A549 (cell line): ENCODE data around the gene LGALS7B. TPM values are rescaled to one million over a fixed set of nuclear protein-coding genes. Genes with fewer than 3 reads are reported as not detected.
A peak's percentile ranks its signal among the peaks of the same experiment; 100 is the strongest.
"Not testable (repeated sequence)": the region's sequence is repeated elsewhere in the genome, so short reads cannot be mapped to it uniquely, and the experiment has no call there.

ENCODE experiments used
- ATAC-seq, 2 experiments: fragments of 200-7000 bp in 1 of 2; fragments of >200 bp in 1 of 2; cut with Nextera tagmentation in 1 of 2; cut with Tn5 transposase in 1 of 2; 3 replicates each; pipeline versions ENCODE4 v1.8.0 to v1.9.1; 2018 to 2020; ENCODE audit warnings: mild to moderate bottlenecking in 1 of 2, moderate library complexity in 1 of 2
- CTCF ChIA-PET: fragments of 300-600 bp; sonication (Branson Sonifier 250); formaldehyde crosslinking; extraction: SDS; loops from one replicate; lab custom pipeline; 2021; ENCODE audit warnings: antibody characterized with exemption, inconsistent platforms; lab: Yijun Ruan, JAX
- POLR2A ChIA-PET: fragments of 350-600 bp; formaldehyde crosslinking; extraction: SDS; loops from one replicate; lab custom pipeline; 2021; ENCODE audit warnings: antibody characterized with exemption, inconsistent platforms; lab: Yijun Ruan, JAX
- DNase-seq, 2 experiments: peaks; one replicate each; pipeline versions ENCODE4 v3.0.0 to v3.0.0-alpha.2; 2011 to 2016; ENCODE audit warnings: low read depth in 1 of 2, low spot score in 1 of 2
- FAIRE-seq: peaks from 2 replicates; lab custom pipeline; 2011; peaks lifted over from hg19 to GRCh38; lab: Jason Lieb, UNC
- H3K27ac ChIP-seq, 2 experiments: fragments of >200 bp; sonication (Bioruptor Twin); formaldehyde crosslinking; 3 replicates each; pipeline ENCODE4 v1.5.1; 2016 to 2017
- H3K4me1 ChIP-seq: fragments of >200 bp; sonication (Bioruptor Twin); formaldehyde crosslinking; 3 replicates; pipeline ENCODE4 v1.6.1; 2016
- H3K4me2 ChIP-seq: fragments of >200 bp; sonication (Bioruptor Twin); formaldehyde crosslinking; 3 replicates; pipeline ENCODE4 v1.6.1; 2016
- H3K4me3 ChIP-seq: fragments of >200 bp; sonication (Bioruptor Twin); formaldehyde crosslinking; 3 replicates; pipeline ENCODE4 v1.5.1; 2016
- H3K9me3 ChIP-seq: fragments of >200 bp; sonication (Bioruptor Twin); formaldehyde crosslinking; 3 replicates; pipeline ENCODE4 v1.6.1; 2016
- BCL3 ChIP-seq: fragments of >200 bp; sonication (Bioruptor Twin); formaldehyde crosslinking; IDR thresholded peaks from 3 replicates; pipeline ENCODE4 v1.6.1; 2016
- BHLHE40 ChIP-seq: IDR thresholded peaks from 2 replicates; pipeline ENCODE4 v1.6.1; 2012; ENCODE audit warnings: low read depth, low read length, inconsistent platforms
- CBX8 ChIP-seq: fragments of 200-600 bp; sonication (generic); IDR thresholded peaks from 2 replicates; pipeline ENCODE4 v1.6.1; 2016
- CHD2 ChIP-seq: fragments of 150-350 bp; IDR thresholded peaks from 2 replicates; pipeline ENCODE4 v1.6.1; 2014; ENCODE audit warnings: low read length; ENCODE audit not compliant: partially characterized antibody
- CHD4 ChIP-seq: fragments of 200-600 bp; sonication (generic); IDR thresholded peaks from 2 replicates; pipeline ENCODE4 v1.6.1; 2016; ENCODE audit warnings: antibody characterized with exemption, mild to moderate bottlenecking, borderline replicate concordance
- EHF ChIP-seq: fragments of 250-450 bp; sonication (Bioruptor Pico); IDR thresholded peaks from 2 replicates; pipeline ENCODE4 v1.5.0; 2020; ENCODE audit warnings: mild to moderate bottlenecking
- ELK1 ChIP-seq: fragments of 150-350 bp; IDR thresholded peaks from 2 replicates; pipeline ENCODE4 v1.6.1; 2014; ENCODE audit warnings: low read depth, mild to moderate bottlenecking, low read length
- ESRRA ChIP-seq: fragments of 150-350 bp; IDR thresholded peaks from 2 replicates; pipeline ENCODE4 v1.6.1; 2014; ENCODE audit warnings: mild to moderate bottlenecking, low read length, borderline replicate concordance
- FOSB ChIP-seq: fragments of 250-450 bp; sonication (Bioruptor Pico); IDR thresholded peaks from 2 replicates; pipeline ENCODE4 v1.5.0; 2020; ENCODE audit warnings: mild to moderate bottlenecking, moderate library complexity
- FOSL2 ChIP-seq, 2 experiments: fragments of 450-650 bp in 1 of 2; fragments of >200 bp in 1 of 2; sonication (Bioruptor Twin) in 1 of 2; formaldehyde crosslinking; IDR thresholded peaks; 2 replicates each; pipeline versions ENCODE4 v1.5.0 to v1.6.1; 2016 to 2020; ENCODE audit warnings: mild to moderate bottlenecking in 1 of 2, moderate library complexity in 1 of 2
- FOXS1 ChIP-seq: fragments of 250-450 bp; sonication (Bioruptor Pico); IDR thresholded peaks from 2 replicates; pipeline ENCODE4 v1.5.0; 2020; ENCODE audit warnings: mild to moderate bottlenecking, moderate library complexity
- HDAC2 ChIP-seq: fragments of 200-600 bp; sonication (generic); IDR thresholded peaks from 2 replicates; pipeline ENCODE4 v1.6.1; 2016
- HMGXB4 ChIP-seq: fragments of 250-450 bp; sonication (Bioruptor Pico); IDR thresholded peaks from 2 replicates; pipeline ENCODE4 v1.5.0; 2021; ENCODE audit warnings: mild to moderate bottlenecking, moderate library complexity, borderline replicate concordance
- HOXA7 ChIP-seq: fragments of 250-450 bp; sonication (Bioruptor Pico); IDR thresholded peaks from 2 replicates; pipeline ENCODE4 v1.5.0; 2020; ENCODE audit warnings: mild to moderate bottlenecking, moderate library complexity
- HOXB13 ChIP-seq: fragments of 250-450 bp; sonication (Bioruptor Pico); IDR thresholded peaks from 2 replicates; pipeline ENCODE4 v1.5.0; 2020; ENCODE audit warnings: low read depth, mild to moderate bottlenecking, moderate library complexity
- JUNB ChIP-seq: fragments of >200 bp; sonication (Bioruptor Twin); formaldehyde crosslinking; IDR thresholded peaks from 2 replicates; pipeline ENCODE4 v1.6.1; 2016
- NFE2L2 ChIP-seq: fragments of 150-350 bp; conservative IDR thresholded peaks from 2 replicates; pipeline ENCODE4 v1.6.1; 2014; ENCODE audit warnings: low read length
- NPAS2 ChIP-seq: fragments of 250-450 bp; sonication (Bioruptor Pico); IDR thresholded peaks from 2 replicates; pipeline ENCODE4 v1.8.0; 2022; ENCODE audit warnings: mild to moderate bottlenecking, moderate library complexity, borderline replicate concordance
- PHF8 ChIP-seq: fragments of 200-600 bp; sonication (generic); IDR thresholded peaks from 2 replicates; pipeline ENCODE4 v1.6.1; 2016; ENCODE audit warnings: low read depth, mild to moderate bottlenecking, antibody characterized with exemption, moderate library complexity, borderline replicate concordance
- RAD21 ChIP-seq, 2 experiments: fragments of >200 bp in 1 of 2; sonication (Bioruptor Twin) in 1 of 2; formaldehyde crosslinking in 1 of 2; IDR thresholded peaks in 1 of 2; conservative IDR thresholded peaks in 1 of 2; 2 replicates in 1 of 2; 3 replicates in 1 of 2; pipeline ENCODE4 v1.6.1; 2012 to 2018; ENCODE audit warnings: inconsistent platforms in 1 of 2
- SREBF2 ChIP-seq: fragments of 450-650 bp; IDR thresholded peaks from 2 replicates; pipeline ENCODE4 v1.6.1; 2014; ENCODE audit warnings: mild to moderate bottlenecking, moderate library complexity
- TFCP2L1 ChIP-seq: fragments of 250-450 bp; sonication (Bioruptor Pico); IDR thresholded peaks from 2 replicates; pipeline ENCODE4 v1.5.0; 2021; ENCODE audit warnings: mild to moderate bottlenecking
- TP53 ChIP-seq: fragments of 250-450 bp; sonication (Bioruptor Pico); IDR thresholded peaks from 2 replicates; pipeline ENCODE4 v1.5.0; 2021; ENCODE audit warnings: mild to moderate bottlenecking, moderate library complexity
- USF2 ChIP-seq: fragments of 450-650 bp; IDR thresholded peaks from 2 replicates; pipeline ENCODE4 v1.6.1; 2014; ENCODE audit warnings: antibody characterized with exemption
- ZC3H11A ChIP-seq: fragments of 450-650 bp; IDR thresholded peaks from 2 replicates; pipeline ENCODE4 v1.6.1; 2014; ENCODE audit warnings: antibody characterized with exemption, mild to moderate bottlenecking
- ZFP36 ChIP-seq: fragments of 450-650 bp; IDR thresholded peaks from 2 replicates; pipeline ENCODE4 v1.6.1; 2014; ENCODE audit warnings: borderline replicate concordance; ENCODE audit not compliant: partially characterized antibody
- ZSCAN20 ChIP-seq: fragments of 250-450 bp; sonication (Bioruptor Pico); IDR thresholded peaks from 2 replicates; pipeline ENCODE4 v1.8.0; 2022; ENCODE audit warnings: mild to moderate bottlenecking, moderate library complexity
- WGBS: methylation state at CpG from one replicate; pipeline ENCODE4 v1.1.6; 2017; ENCODE audit errors: missing lambda C conversion rate; 5-methylcytosine and 5-hydroxymethylcytosine counted together
- polyA plus RNA-seq, 4 experiments: library from polyadenylated mRNA; depleted of rRNA in 3 of 4; stranded (reverse); fragments of >200 nt; fragmentation: RNase III in 1 of 4; extraction: RNeasy Plus Mini Kit Qiagen cat#74134 plus additional on column Dnase treatment in 1 of 4; gene quantifications; 2 replicates in 3 of 4; 3 replicates in 1 of 4; pipeline ENCODE4 v1.2.3, GENCODE V29; 2011 to 2017

LGALS7B gene
- polyA plus RNA-seq, 2 of the 4 experiments (the other 2 are of a cell fraction) = 0.27 TPM; not detected in 1

GRCh38 chr19:38806371-38806770 lies 17.4 kb downstream of the LGALS7B start (continued):
- TF ChIP-seq ELK1 (no peak), PHF8 (no peak), ZSCAN20 (CRISPR knock-in tag) (no peak)

GRCh38 chr19:38807374-38808098 lies 18.5 kb downstream of the LGALS7B start:
- FAIRE-seq; H3K9me3 ChIP-seq; ATAC-seq; H3K4me3 ChIP-seq; POLR2A ChIA-PET; TF ChIP-seq FOSL2 (IDR thresholded peaks at IDR 0.05): not testable (repeated sequence)
- TF ChIP-seq FOXS1 = 0 out of 2 replicates have a peak, but pooled peaks have one; percentile 36
- TF ChIP-seq FOSL2 (CRISPR knock-in tag; IDR thresholded peaks at IDR 0.05) = peak; percentile 16; the same call in 1 of the 2 replicates
- TF ChIP-seq HOXB13 (CRISPR knock-in tag) = 0 out of 2 replicates have a peak, but pooled peaks have one; percentile 47
- Histone ChIP-seq H3K27ac (peak overlapping the region; percentile 55 to 73; a peak in 5 of 6 replicates), H3K4me1 (peaks cover 22% of the 10 kb centered on the region), H3K4me2 (peak overlapping the region; percentile 24)
- CTCF ChIA-PET = interaction anchor here (0.9 to 3.3 kb wide), 4 partner anchors 38 to 173 kb away, joined by 3 to 8 read pairs (median 4); partner anchors contain the start of genes MRPS12 and SARS2
- DNase-seq = peak in 1 of 2 experiments; percentile 79
- 82% methylated on average over 18 of the region's 18 CpGs for WGBS

GRCh38 chr19:38808741-38809140 lies 19.7 kb downstream of the LGALS7B start:
- no peak for ATAC-seq
- FAIRE-seq = no peak

GRCh38 chr19:38809592-38810252 lies 20.7 kb downstream of the LGALS7B start:
- ATAC-seq (no peak), DNase-seq (no peak), FAIRE-seq (peak; percentile 84)
- Histone ChIP-seq H3K4me3 (no peak overlapping the region), H3K9me3 (no peaks in the 10 kb centered on the region), H3K4me2 (no peak overlapping the region), H3K4me1 (peaks cover 28% of the 10 kb centered on the region), H3K27ac (no peak overlapping the region)
- ChIA-PET POLR2A (no interaction called here), CTCF (interaction anchor here (0.7 to 3.3 kb wide), 8 partner anchors 10 to 289 kb away, joined by 3 to 12 read pairs (median 3); partner anchors contain the start of gene ECH1)
- 94% methylated on average over 8 of the region's 8 CpGs for WGBS
- TF ChIP-seq NPAS2 (CRISPR knock-in tag) = no peak
- TF ChIP-seq HMGXB4 (CRISPR knock-in tag) = no peak
- no peak for TF ChIP-seq CHD4
- no peak for TF ChIP-seq HDAC2
- TF ChIP-seq BHLHE40 = no peak
- no peak for TF ChIP-seq BCL3
- no peak for TF ChIP-seq ESRRA
- no peak for TF ChIP-seq SREBF2
- TF ChIP-seq USF2 = no peak
- no peak for TF ChIP-seq ZC3H11A
- TF ChIP-seq EHF (CRISPR knock-in tag) = no peak
- TF ChIP-seq RAD21 (conservative IDR thresholded peaks at IDR 0.05 in 1 of 2, IDR thresholded peaks at IDR 0.05 in 1 of 2) = no peak
- no peak for TF ChIP-seq ZFP36
- no peak for TF ChIP-seq CBX8
- no peak for TF ChIP-seq TP53 (CRISPR knock-in tag)
- TF ChIP-seq HOXB13 (CRISPR knock-in tag) = no peak
- TF ChIP-seq HOXA7 (CRISPR knock-in tag) = no peak

More at GRCh38 chr19:38808741-38809140, 19.7 kb downstream of the LGALS7B start:
- WGBS = 90% methylated on average over 17 of the region's 17 CpGs
- no peaks in the 10 kb centered on the region for H3K9me3 ChIP-seq
- DNase-seq = no peak
- H3K4me3 ChIP-seq = no peak overlapping the region
- TF ChIP-seq HOXB13 (CRISPR knock-in tag) (no peak), CHD2 (no peak), FOSB (no peak), TFCP2L1 (CRISPR knock-in tag) (no peak), NFE2L2 (no peak), JUNB (no peak)
- no peak overlapping the region for H3K4me2 ChIP-seq
- CTCF ChIA-PET = interaction anchor here (1.2 to 3.3 kb wide), 4 partner anchors 9 to 39 kb away, joined by 3 to 12 read pairs (median 8); partner anchors contain the start of gene ECH1
- POLR2A ChIA-PET = interaction anchor here (0.7 kb wide), 1 partner anchor 67 kb away, joined by 4 read pairs; no protein-coding TSS in a partner anchor
- H3K27ac ChIP-seq = peak overlapping the region in 1 of 2 experiments; percentile 73; a peak in 3 of 6 replicates
- peaks cover 28% of the 10 kb centered on the region for H3K4me1 ChIP-seq
